Adipocyte (in vitro differentiated cells): ENCODE data around the gene LLCFC1.

Experiments used
- DNase-seq: peaks from one replicate; pipeline ENCODE4 v3.0.0-alpha.2; 2015; ENCODE audit warnings: low read depth
- H3K27me3 ChIP-seq: replicated peaks from 2 replicates; pipeline ENCODE4 v1.7.0; 2013; ENCODE audit warnings: mild to moderate bottlenecking, low read length, moderate library complexity; ENCODE audit not compliant: control insufficient read depth, insufficient read depth
- H3K36me3 ChIP-seq: 2 replicates; pipeline ENCODE4 v1.7.0; 2013; ENCODE audit warnings: low read length, mild to moderate bottlenecking, moderate library complexity; ENCODE audit not compliant: control insufficient read depth, insufficient read depth, severe bottlenecking
- H3K4me1 ChIP-seq: 2 replicates; pipeline ENCODE4 v1.7.0; 2013; ENCODE audit warnings: mild to moderate bottlenecking, low read length, moderate library complexity; ENCODE audit not compliant: control insufficient read depth, insufficient read depth
- H3K4me3 ChIP-seq: 2 replicates; pipeline ENCODE4 v1.7.0; 2013; ENCODE audit warnings: mild to moderate bottlenecking, low read length, moderate library complexity
- H3K9ac ChIP-seq: 2 replicates; pipeline ENCODE4 v1.7.0; 2013; ENCODE audit warnings: mild to moderate bottlenecking, low read length, moderate library complexity
- H3K9me3 ChIP-seq: 2 replicates; pipeline ENCODE4 v1.7.0; 2013; ENCODE audit warnings: mild to moderate bottlenecking, low read length, moderate library complexity; ENCODE audit not compliant: control insufficient read depth

LLCFC1 gene

GRCh38 chr7:142948603-142949002 lies 9.3 kb downstream of the LLCFC1 start:
- Histone ChIP-seq H3K36me3 (no peaks in the 10 kb centered on the region), H3K9me3 (no peaks in the 10 kb centered on the region)

GRCh38 chr7:142950235-142950634 lies 11.0 kb downstream of the LLCFC1 start:
- Histone ChIP-seq H3K9ac (no peak overlapping the region), H3K4me3 (no peak overlapping the region), H3K4me1 (no peaks in the 10 kb centered on the region), H3K36me3 (no peaks in the 10 kb centered on the region), H3K9me3 (peaks cover 7% of the 10 kb centered on the region), H3K27me3 (peaks cover 12% of the 10 kb centered on the region)
- DNase-seq, result no peak

More at GRCh38 chr7:142948603-142949002, 9.3 kb downstream of the LLCFC1 start:
- Histone ChIP-seq H3K9ac (no peak overlapping the region), H3K27me3 (peaks cover 20% of the 10 kb centered on the region), H3K4me3 (no peak overlapping the region), H3K4me1 (no peaks in the 10 kb centered on the region)
- no peak for DNase-seq

- H3K4me1 ChIP-seq, result no peaks in the 10 kb centered on the region
- H3K9me3 ChIP-seq, result peaks cover 7% of the 10 kb centered on the region
- peaks cover 13% of the 10 kb centered on the region for H3K27me3 ChIP-seq
- H3K4me3 ChIP-seq, result no peak overlapping the region
- no peak overlapping the region for H3K9ac ChIP-seq
- no peak for DNase-seq
- no peaks in the 10 kb centered on the region for H3K36me3 ChIP-seq
Observed at GRCh38 chr7:142954680-142955268, 15.5 kb downstream of the LLCFC1 start.

- H3K4me3 ChIP-seq, result no peak overlapping the region
- no peak for DNase-seq
Observed at GRCh38 chr7:142956951-142957623, 17.8 kb downstream of the LLCFC1 start.

GRCh38 chr7:142957723-142958122 lies 18.4 kb downstream of the LLCFC1 start:
- H3K9ac ChIP-seq, result no peak overlapping the region
- H3K4me3 ChIP-seq, result no peak overlapping the region
- no peak for DNase-seq
- H3K4me1 ChIP-seq, result no peaks in the 10 kb centered on the region
- H3K36me3 ChIP-seq, result no peaks in the 10 kb centered on the region
- peaks cover 7% of the 10 kb centered on the region for H3K27me3 ChIP-seq
- H3K9me3 ChIP-seq, result peaks cover 7% of the 10 kb centered on the region

More at GRCh38 chr7:142956951-142957623, 17.8 kb downstream of the LLCFC1 start:
- H3K27me3 ChIP-seq, result peaks cover 7% of the 10 kb centered on the region
- no peak overlapping the region for H3K9ac ChIP-seq
- no peaks in the 10 kb centered on the region for H3K36me3 ChIP-seq
- H3K9me3 ChIP-seq, result peaks cover 7% of the 10 kb centered on the region
- no peaks in the 10 kb centered on the region for H3K4me1 ChIP-seq

GRCh38 chr7:142959202-142959601 lies 19.9 kb downstream of the LLCFC1 start:
- H3K4me1 ChIP-seq, result no peaks in the 10 kb centered on the region
- H3K9me3 ChIP-seq, result peaks cover 7% of the 10 kb centered on the region
- no peaks in the 10 kb centered on the region for H3K36me3 ChIP-seq
- H3K9ac ChIP-seq, result no peak overlapping the region
- H3K27me3 ChIP-seq, result peaks cover 14% of the 10 kb centered on the region
- H3K4me3 ChIP-seq, result no peak overlapping the region
- no peak for DNase-seq

GRCh38 chr7:142960955-142961512 lies 21.8 kb downstream of the LLCFC1 start:
- H3K9ac ChIP-seq, result no peak overlapping the region
- no peak for DNase-seq
- no peaks in the 10 kb centered on the region for H3K9me3 ChIP-seq
- H3K36me3 ChIP-seq, result no peaks in the 10 kb centered on the region
- no peak overlapping the region for H3K4me3 ChIP-seq
- peaks cover 12% of the 10 kb centered on the region for H3K27me3 ChIP-seq
- H3K4me1 ChIP-seq, result no peaks in the 10 kb centered on the region

GRCh38 chr7:142961595-142961972 lies 22.3 kb downstream of the LLCFC1 start:
- Histone ChIP-seq H3K9ac (no peak overlapping the region), H3K36me3 (no peaks in the 10 kb centered on the region), H3K4me3 (no peak overlapping the region), H3K9me3 (no peaks in the 10 kb centered on the region), H3K27me3 (peaks cover 10% of the 10 kb centered on the region), H3K4me1 (no peaks in the 10 kb centered on the region)
- DNase-seq, result no peak

GRCh38 chr7:142961973-142962926 lies 23.0 kb downstream of the LLCFC1 start, which contains the start of gene KEL:
KEL (minus strand) TSS chr7:142962363; CDS start chr7:142962206, 157 bp downstream.
- no peak within 1 kb of the TSS for H3K9ac ChIP-seq
- no peaks in the 10 kb centered on the region for H3K4me1 ChIP-seq
- peaks cover 10% of the 10 kb centered on the region for H3K27me3 ChIP-seq
- no peak for DNase-seq
- H3K36me3 ChIP-seq, result no peaks in the 10 kb centered on the region
- H3K4me3 ChIP-seq, result no peak within 1 kb of the TSS
- no peaks in the 10 kb centered on the region for H3K9me3 ChIP-seq

- Histone ChIP-seq H3K36me3 (no peaks in the 10 kb centered on the region), H3K9me3 (no peaks in the 10 kb centered on the region), H3K9ac (no peak overlapping the region), H3K4me1 (no peaks in the 10 kb centered on the region), H3K27me3 (peaks cover 10% of the 10 kb centered on the region), H3K4me3 (no peak overlapping the region)
- no peak for DNase-seq
Observed at GRCh38 chr7:142962991-142963390, 23.7 kb downstream of the LLCFC1 start.

- no peak for DNase-seq
- Histone ChIP-seq H3K36me3 (no peaks in the 10 kb centered on the region), H3K4me1 (no peaks in the 10 kb centered on the region), H3K9ac (no peak overlapping the region), H3K27me3 (peaks cover 13% of the 10 kb centered on the region), H3K9me3 (no peaks in the 10 kb centered on the region), H3K4me3 (no peak overlapping the region)
Observed at GRCh38 chr7:142963993-142964392, 24.7 kb downstream of the LLCFC1 start.
